HepG2 (cell line): ENCODE results near the gene EGFR. TPM values are rescaled to one million over a fixed set of nuclear protein-coding genes. Genes with fewer than 3 reads are reported as not detected.

Experiments used
- ATM ChIP-seq: fragments of 450-650 bp; IDR thresholded peaks from 2 replicates; pipeline ENCODE4 v1.7.1; 2017; ENCODE audit warnings: mild to moderate bottlenecking, borderline replicate concordance
- BCL6 ChIP-seq: IDR thresholded peaks from 2 replicates; pipeline ENCODE4 v1.6.1; 2016; ENCODE audit warnings: missing genetic modification reagents, missing compliant biosample characterization
- CC2D1A ChIP-seq: sonication (generic); formaldehyde crosslinking; IDR thresholded peaks from 2 replicates; pipeline ENCODE4 v1.8.1; 2023; ENCODE audit warnings: mild to moderate bottlenecking, missing genetic modification reagents
- CEBPB ChIP-seq: IDR thresholded peaks from 2 replicates; pipeline ENCODE4 v1.6.1; 2011; ENCODE audit warnings: low read depth, low read length, improper control_type of control experiment, borderline replicate concordance
- CENPX ChIP-seq: sonication (generic); formaldehyde crosslinking; IDR thresholded peaks from 2 replicates; pipeline ENCODE4 v1.9.0; 2021; ENCODE audit warnings: mild to moderate bottlenecking, missing genetic modification reagents, moderate library complexity
- CHD4 ChIP-seq: fragments of 200-600 bp; sonication (generic); IDR thresholded peaks from 2 replicates; pipeline ENCODE4 v1.7.0; 2017; ENCODE audit warnings: mild to moderate bottlenecking, low read length, borderline replicate concordance
- E2F1 ChIP-seq: sonication (generic); formaldehyde crosslinking; IDR thresholded peaks from 2 replicates; pipeline ENCODE4 v1.5.0; 2020; ENCODE audit warnings: missing genetic modification reagents
- FOXA1 ChIP-seq, 2 experiments: fragments of 450-650 bp in 1 of 2; sonication (generic) in 1 of 2; formaldehyde crosslinking in 1 of 2; IDR thresholded peaks; 2 replicates each; pipeline versions ENCODE4 v1.4.0 to v1.6.1; 2016 to 2020; ENCODE audit warnings: missing genetic modification reagents in 1 of 2
- FOXJ3 ChIP-seq: sonication (generic); formaldehyde crosslinking; IDR thresholded peaks from 2 replicates; pipeline ENCODE4 v1.4.0; 2020; ENCODE audit warnings: missing genetic modification reagents, mild to moderate bottlenecking, borderline replicate concordance
- MBNL3 ChIP-seq: fragments of 250-450 bp; sonication (Bioruptor Pico); conservative IDR thresholded peaks from 2 replicates; pipeline ENCODE4 v1.8.0; 2022; ENCODE audit warnings: mild to moderate bottlenecking, inconsistent platforms
- MED13 ChIP-seq: sonication (generic); formaldehyde crosslinking; IDR thresholded peaks from 2 replicates; pipeline ENCODE4 v1.5.0; 2020; ENCODE audit warnings: missing genetic modification reagents
- NR2F1 ChIP-seq, 2 experiments: fragments of 450-650 bp in 1 of 2; formaldehyde crosslinking in 1 of 2; IDR thresholded peaks; 2 replicates each; pipeline versions ENCODE4 v1.5.0 to v1.6.1; 2016 to 2020; ENCODE audit warnings: mild to moderate bottlenecking in 1 of 2, missing compliant biosample characterization in 1 of 2, missing genetic modification reagents in 1 of 2, moderate library complexity in 1 of 2
- NR2F2 ChIP-seq: IDR thresholded peaks from 2 replicates; pipeline ENCODE4 v1.6.1; 2012; ENCODE audit warnings: low read depth, inconsistent platforms, borderline replicate concordance
- PCBP1 ChIP-seq: fragments of 200-400 bp; formaldehyde crosslinking; IDR thresholded peaks from 2 replicates; pipeline ENCODE4 v1.6.1; 2017; ENCODE audit warnings: mild to moderate bottlenecking, low read depth, low read length, borderline replicate concordance
- POLR2G ChIP-seq: fragments of 200-400 bp; formaldehyde crosslinking; IDR thresholded peaks from 2 replicates; pipeline ENCODE4 v1.6.1; 2018; ENCODE audit warnings: mild to moderate bottlenecking, low read depth, low read length, moderate library complexity
- PRPF4 ChIP-seq: fragments of 200-400 bp; formaldehyde crosslinking; IDR thresholded peaks from 2 replicates; pipeline ENCODE4 v1.6.1; 2016; ENCODE audit warnings: low read length, low read depth; ENCODE audit not compliant: poor library complexity, severe bottlenecking
- RNF219 ChIP-seq: sonication (generic); formaldehyde crosslinking; IDR thresholded peaks from 2 replicates; pipeline ENCODE4 v1.5.0; 2020; ENCODE audit warnings: mild to moderate bottlenecking, missing genetic modification reagents
- SAP130 ChIP-seq: IDR thresholded peaks from 2 replicates; pipeline ENCODE4 v1.6.1; 2016; ENCODE audit warnings: low read depth
- ZFYVE20 ChIP-seq: sonication (generic); formaldehyde crosslinking; IDR thresholded peaks from 2 replicates; pipeline ENCODE4 v1.8.0; 2023; ENCODE audit warnings: low read depth, mild to moderate bottlenecking, moderate library complexity, missing genetic modification reagents, borderline replicate concordance
- ZNF451 ChIP-seq: sonication (generic); formaldehyde crosslinking; IDR thresholded peaks from 2 replicates; pipeline ENCODE4 v1.5.0; 2020; ENCODE audit warnings: mild to moderate bottlenecking, missing genetic modification reagents
- ZNF670 ChIP-seq: sonication (generic); formaldehyde crosslinking; IDR thresholded peaks from 2 replicates; pipeline ENCODE4 v1.8.0; 2022; ENCODE audit warnings: mild to moderate bottlenecking, missing genetic modification reagents, borderline replicate concordance
- ZNF83 ChIP-seq: sonication (generic); formaldehyde crosslinking; IDR thresholded peaks from 2 replicates; pipeline ENCODE4 v1.4.0; 2020; ENCODE audit warnings: missing genetic modification reagents, mild to moderate bottlenecking, borderline replicate concordance
- ZNF878 ChIP-seq: sonication (generic); formaldehyde crosslinking; IDR thresholded peaks from 2 replicates; pipeline ENCODE4 v1.8.1; 2023; ENCODE audit warnings: mild to moderate bottlenecking, missing genetic modification reagents, moderate library complexity
- polyA plus RNA-seq, 8 experiments: library from polyadenylated mRNA; depleted of rRNA in 3 of 8; stranded (reverse) in 7 of 8; unstranded in 1 of 8; fragments of >200 nt; fragmentation: Illumina TruSeq in 4 of 8; extraction: Trizol in 4 of 8; gene quantifications; 2 replicates each; pipeline versions ENCODE4 v1.2.1 to v1.2.3, GENCODE V29; 2011 to 2016; ENCODE audit warnings: low read depth in 4 of 8, missing spikeins in 1 of 8, mixed read lengths in 1 of 8; ENCODE audit not compliant: insufficient read depth in 1 of 8
- total RNA-seq, 5 experiments: library from RNA; depleted of rRNA; stranded (reverse); fragments of >200 nt; fragmentation: Illumina TruSeq; extraction: Trizol; gene quantifications; 2 replicates each; pipeline ENCODE4 v1.2.3, GENCODE V29; 2016; ENCODE audit warnings: low read depth in 1 of 5
- TF ChIP-seq, protein P1 (sequence below): IDR thresholded peaks from 2 replicates; pipeline ENCODE4 v1.4.0; 2020; ENCODE audit warnings: mild to moderate bottlenecking, missing genetic modification reagents

Gene EGFR
- total and polyA plus RNA-seq, 2 of the 13 experiments (the other 11 are each of a cell fraction or from before 2014, with no cell fraction given) = 7.0 to 10.0 TPM

DNA sequence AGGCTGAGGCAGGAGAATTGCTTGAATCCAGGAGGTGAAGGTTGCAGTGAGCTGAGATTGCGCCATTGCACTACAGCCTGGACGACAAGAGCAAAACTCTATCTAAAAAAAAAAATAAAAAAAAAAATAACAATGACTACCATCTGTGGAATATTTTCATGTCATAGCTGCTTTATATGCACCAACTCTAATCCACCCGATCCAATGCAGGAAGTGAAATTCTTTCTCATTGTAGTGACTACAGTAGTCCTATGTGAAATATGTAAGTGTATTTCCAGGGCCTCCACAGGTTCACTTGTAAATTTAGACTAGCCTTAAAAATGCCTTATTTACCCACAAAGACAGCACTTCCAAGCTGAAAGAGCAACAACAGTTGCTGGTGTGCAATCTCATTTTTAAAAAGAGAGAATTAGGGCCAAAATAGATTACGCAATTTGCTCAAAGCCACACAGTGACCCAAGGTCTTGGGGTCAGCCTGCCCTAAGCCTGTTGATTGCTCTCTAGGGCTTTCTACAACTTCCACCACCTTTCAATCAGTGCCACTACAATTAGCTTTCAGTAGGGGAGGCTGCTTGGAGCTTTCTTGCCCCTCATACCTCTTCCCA lies 25.8 kb upstream of the EGFR start (continued):
- TF ChIP-seq CC2D1A (CRISPR knock-in tag) = no peak
- no peak for TF ChIP-seq ZNF878 (CRISPR knock-in tag)
- no peak for TF ChIP-seq PRPF4
- TF ChIP-seq CENPX (CRISPR knock-in tag) = no peak
- TF ChIP-seq ZFYVE20 = no peak
- TF ChIP-seq, protein P1, sequence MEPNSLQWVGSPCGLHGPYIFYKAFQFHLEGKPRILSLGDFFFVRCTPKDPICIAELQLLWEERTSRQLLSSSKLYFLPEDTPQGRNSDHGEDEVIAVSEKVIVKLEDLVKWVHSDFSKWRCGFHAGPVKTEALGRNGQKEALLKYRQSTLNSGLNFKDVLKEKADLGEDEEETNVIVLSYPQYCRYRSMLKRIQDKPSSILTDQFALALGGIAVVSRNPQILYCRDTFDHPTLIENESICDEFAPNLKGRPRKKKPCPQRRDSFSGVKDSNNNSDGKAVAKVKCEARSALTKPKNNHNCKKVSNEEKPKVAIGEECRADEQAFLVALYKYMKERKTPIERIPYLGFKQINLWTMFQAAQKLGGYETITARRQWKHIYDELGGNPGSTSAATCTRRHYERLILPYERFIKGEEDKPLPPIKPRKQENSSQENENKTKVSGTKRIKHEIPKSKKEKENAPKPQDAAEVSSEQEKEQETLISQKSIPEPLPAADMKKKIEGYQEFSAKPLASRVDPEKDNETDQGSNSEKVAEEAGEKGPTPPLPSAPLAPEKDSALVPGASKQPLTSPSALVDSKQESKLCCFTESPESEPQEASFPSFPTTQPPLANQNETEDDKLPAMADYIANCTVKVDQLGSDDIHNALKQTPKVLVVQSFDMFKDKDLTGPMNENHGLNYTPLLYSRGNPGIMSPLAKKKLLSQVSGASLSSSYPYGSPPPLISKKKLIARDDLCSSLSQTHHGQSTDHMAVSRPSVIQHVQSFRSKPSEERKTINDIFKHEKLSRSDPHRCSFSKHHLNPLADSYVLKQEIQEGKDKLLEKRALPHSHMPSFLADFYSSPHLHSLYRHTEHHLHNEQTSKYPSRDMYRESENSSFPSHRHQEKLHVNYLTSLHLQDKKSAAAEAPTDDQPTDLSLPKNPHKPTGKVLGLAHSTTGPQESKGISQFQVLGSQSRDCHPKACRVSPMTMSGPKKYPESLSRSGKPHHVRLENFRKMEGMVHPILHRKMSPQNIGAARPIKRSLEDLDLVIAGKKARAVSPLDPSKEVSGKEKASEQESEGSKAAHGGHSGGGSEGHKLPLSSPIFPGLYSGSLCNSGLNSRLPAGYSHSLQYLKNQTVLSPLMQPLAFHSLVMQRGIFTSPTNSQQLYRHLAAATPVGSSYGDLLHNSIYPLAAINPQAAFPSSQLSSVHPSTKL (CRISPR knock-in tag) = 0 out of 2 replicates have a peak, but pooled peaks have one; percentile 41
- TF ChIP-seq RNF219 (CRISPR knock-in tag) = no peak
- peak; percentile 36; the same call in 1 of the 2 replicates for TF ChIP-seq BCL6 (CRISPR knock-in tag)
- TF ChIP-seq FOXJ3 (CRISPR knock-in tag) = no peak
- TF ChIP-seq SAP130 (CRISPR knock-in tag) = no peak
- TF ChIP-seq POLR2G = no peak
- peak; percentile 70; the same call in 1 of the 2 replicates for TF ChIP-seq NR2F2
- TF ChIP-seq MED13 (CRISPR knock-in tag) = no peak
- no peak for TF ChIP-seq CHD4
- TF ChIP-seq FOXA1 (IDR thresholded peaks at IDR 0.05) = no peak
- no peak for TF ChIP-seq FOXA1 (CRISPR knock-in tag; IDR thresholded peaks at IDR 0.05)
- TF ChIP-seq CEBPB = peak; percentile 88
- no peak for TF ChIP-seq ZNF83
- TF ChIP-seq ZNF670 (CRISPR knock-in tag) = no peak
- no peak for TF ChIP-seq MBNL3 (CRISPR knock-in tag)
- no peak for TF ChIP-seq ATM
- TF ChIP-seq ZNF451 (CRISPR knock-in tag) = no peak
- no peak for TF ChIP-seq PCBP1
- TF ChIP-seq E2F1 (CRISPR knock-in tag) = no peak
- peak; percentile 40 to 60 for TF ChIP-seq NR2F1 (CRISPR knock-in tag; IDR thresholded peaks at IDR 0.05)
